ENCODE results near the gene OSBPL10. TPM values are rescaled to one million over a fixed set of nuclear protein-coding genes. Genes with fewer than 3 reads are reported as not detected.
A peak's percentile ranks its signal among the peaks of the same experiment; 100 is the strongest.

The OSBPL10 gene
- total and polyA plus RNA-seq, 4 donors: 3.9 to 33.0 (median 13.1) TPM

DNA sequence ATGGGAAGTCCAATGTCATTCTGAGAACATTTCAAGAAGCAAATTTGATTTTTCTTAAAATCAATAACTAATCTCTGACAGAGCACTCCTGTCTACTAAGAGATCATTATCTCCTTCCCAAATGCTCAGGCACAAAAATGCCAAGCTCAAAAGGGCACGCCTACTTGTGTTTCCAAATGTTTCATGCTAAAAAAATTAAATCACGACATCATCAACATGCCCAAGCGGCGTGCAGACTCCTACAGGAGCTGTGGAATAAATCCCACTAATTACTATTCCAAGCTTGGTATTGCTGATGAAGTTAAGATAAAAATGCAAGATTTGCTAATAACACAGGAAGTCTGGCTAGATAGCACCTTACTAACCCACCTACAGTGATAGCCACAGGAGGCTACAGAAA lies 140.8 kb downstream of the OSBPL10 start:
- no peak overlapping the region for H3K27ac ChIP-seq (ENCODE audit: low read depth in 1 of 2, low read length in 1 of 2)
- 95 to 98% methylated on average over 4 of the region's 4 CpGs for WGBS, 2 donors
- H3K9me3 ChIP-seq (ENCODE audit: control insufficient read depth in 4 of 4, insufficient read depth in 3 of 4, low read length in 3 of 4): no peaks in the 10 kb centered on the region
- H3K4me3 ChIP-seq: no peak overlapping the region
- DNase-seq (no peak), ATAC-seq (ENCODE audit: insufficient read depth, low FRiP score) (no peak)
- no peaks in the 10 kb centered on the region for H3K36me3 ChIP-seq (ENCODE audit: control insufficient read depth in 4 of 4, insufficient read depth in 4 of 4, low read length in 4 of 4)
- H3K4me1 ChIP-seq (ENCODE audit: control insufficient read depth in 5 of 5, insufficient read depth in 5 of 5, low read length in 5 of 5): peaks cover 0 to 13% (median 0%) of the 10 kb centered on the region in 5 donors
- H3K27me3 ChIP-seq (ENCODE audit: control insufficient read depth in 3 of 3, insufficient read depth in 3 of 3, low read length in 2 of 3): no peaks in the 10 kb centered on the region
- H3K9ac ChIP-seq (ENCODE audit: insufficient read depth in 1 of 2, low read length in 2 of 2): no peak overlapping the region
- TF ChIP-seq, protein P1, sequence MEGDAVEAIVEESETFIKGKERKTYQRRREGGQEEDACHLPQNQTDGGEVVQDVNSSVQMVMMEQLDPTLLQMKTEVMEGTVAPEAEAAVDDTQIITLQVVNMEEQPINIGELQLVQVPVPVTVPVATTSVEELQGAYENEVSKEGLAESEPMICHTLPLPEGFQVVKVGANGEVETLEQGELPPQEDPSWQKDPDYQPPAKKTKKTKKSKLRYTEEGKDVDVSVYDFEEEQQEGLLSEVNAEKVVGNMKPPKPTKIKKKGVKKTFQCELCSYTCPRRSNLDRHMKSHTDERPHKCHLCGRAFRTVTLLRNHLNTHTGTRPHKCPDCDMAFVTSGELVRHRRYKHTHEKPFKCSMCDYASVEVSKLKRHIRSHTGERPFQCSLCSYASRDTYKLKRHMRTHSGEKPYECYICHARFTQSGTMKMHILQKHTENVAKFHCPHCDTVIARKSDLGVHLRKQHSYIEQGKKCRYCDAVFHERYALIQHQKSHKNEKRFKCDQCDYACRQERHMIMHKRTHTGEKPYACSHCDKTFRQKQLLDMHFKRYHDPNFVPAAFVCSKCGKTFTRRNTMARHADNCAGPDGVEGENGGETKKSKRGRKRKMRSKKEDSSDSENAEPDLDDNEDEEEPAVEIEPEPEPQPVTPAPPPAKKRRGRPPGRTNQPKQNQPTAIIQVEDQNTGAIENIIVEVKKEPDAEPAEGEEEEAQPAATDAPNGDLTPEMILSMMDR (IDR thresholded peaks at IDR 0.05; ENCODE audit: control extremely low read depth, extremely low read depth): no peak

DNA sequence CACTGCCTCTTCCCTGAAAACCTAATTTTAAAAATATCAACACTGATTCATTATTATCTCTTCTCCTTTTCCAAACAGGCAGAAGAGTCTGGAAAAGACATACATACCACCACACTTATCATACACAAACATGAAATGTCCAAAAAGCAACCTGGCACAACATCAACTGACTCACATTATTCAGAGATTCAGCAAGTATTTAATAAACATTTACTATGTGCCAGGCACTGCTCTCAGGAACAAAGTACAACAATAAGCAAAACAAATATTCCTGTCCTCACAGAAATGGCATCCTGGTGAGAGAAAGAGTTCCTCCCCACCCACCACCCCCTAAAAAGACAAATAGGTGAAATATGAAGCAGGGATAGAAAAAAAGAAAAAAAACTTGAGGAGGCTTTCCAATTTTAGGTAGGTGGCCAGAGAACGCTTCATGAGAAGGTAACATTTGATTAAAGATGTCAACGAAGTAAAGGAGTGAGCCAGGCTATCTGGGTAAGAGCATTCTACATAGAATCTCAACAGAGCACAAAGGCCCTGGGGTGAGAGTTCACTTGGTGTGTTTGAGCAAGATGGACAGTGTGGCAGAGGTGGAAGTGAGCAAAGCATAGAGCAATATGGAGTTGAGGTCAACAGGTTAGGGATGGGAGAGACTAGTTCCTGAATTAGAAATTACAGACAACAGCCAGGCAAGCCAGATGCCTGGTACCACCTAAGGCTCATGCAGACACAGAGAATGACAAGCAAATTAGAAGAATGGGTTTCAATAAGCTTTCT lies 141.7 kb downstream of the OSBPL10 start:
- Histone ChIP-seq H3K9me3 (ENCODE audit: control insufficient read depth in 4 of 4, insufficient read depth in 3 of 4, low read length in 3 of 4) (no peaks in the 10 kb centered on the region), H3K4me3 (no peak overlapping the region), H3K27me3 (ENCODE audit: control insufficient read depth in 3 of 3, insufficient read depth in 3 of 3, low read length in 2 of 3) (no peaks in the 10 kb centered on the region), H3K4me1 (ENCODE audit: control insufficient read depth in 5 of 5, insufficient read depth in 5 of 5, low read length in 5 of 5) (peaks cover 0 to 15% (median 0%) of the 10 kb centered on the region in 5 donors), H3K27ac (ENCODE audit: low read depth in 1 of 2, low read length in 1 of 2) (no peak overlapping the region), H3K36me3 (ENCODE audit: control insufficient read depth in 4 of 4, insufficient read depth in 4 of 4, low read length in 4 of 4) (no peaks in the 10 kb centered on the region), H3K9ac (ENCODE audit: insufficient read depth in 1 of 2, low read length in 2 of 2) (no peak overlapping the region)
- WGBS, 2 donors: 84 to 90% methylated on average over 2 of the region's 2 CpGs
- TF ChIP-seq, protein P1 (IDR thresholded peaks at IDR 0.05; ENCODE audit: control extremely low read depth, extremely low read depth): no peak
- ATAC-seq (ENCODE audit: insufficient read depth, low FRiP score) (no peak), DNase-seq (no peak)

DNA sequence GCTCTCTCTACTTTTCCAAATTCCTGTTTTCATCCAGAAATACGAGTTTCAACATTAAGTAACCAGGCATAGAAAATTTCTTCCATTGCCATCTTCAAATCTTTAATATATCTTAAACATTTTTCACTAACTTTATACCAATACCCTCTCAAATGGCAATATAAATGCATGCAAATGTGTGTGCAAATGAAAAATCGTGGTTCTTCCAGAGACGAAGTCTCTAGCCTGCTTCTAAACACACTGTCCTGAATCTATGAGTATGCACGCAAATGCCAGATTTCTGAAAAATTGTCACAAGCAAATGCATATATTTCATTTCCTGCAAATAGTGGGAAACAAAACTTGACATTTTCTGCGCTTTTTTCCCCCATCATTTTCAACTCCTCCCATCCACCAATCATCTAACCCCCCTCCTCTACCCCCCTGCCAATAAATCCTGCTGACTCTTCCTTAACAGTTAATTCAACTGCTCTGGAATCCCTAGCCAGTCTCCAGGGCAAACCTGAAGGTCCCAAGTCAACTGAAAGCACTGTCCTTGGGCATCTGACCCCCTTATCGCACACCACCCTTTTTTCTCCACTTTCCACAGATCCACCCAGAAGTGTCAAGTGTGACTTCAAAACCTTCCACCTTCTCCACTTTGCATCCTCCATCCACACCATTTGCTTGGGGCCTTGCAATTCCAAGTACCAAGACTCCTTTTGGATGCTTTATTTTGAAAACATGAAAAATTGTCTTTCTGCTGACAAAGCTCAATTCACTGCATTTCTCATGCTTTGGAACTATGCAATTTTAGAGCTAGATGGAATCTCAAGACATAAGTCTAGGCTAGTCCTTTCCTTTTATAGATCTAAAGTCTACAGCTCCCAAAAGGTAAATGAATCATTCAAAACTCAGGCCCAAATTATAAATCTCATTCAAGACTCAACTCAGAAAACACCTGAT lies 144.7 kb downstream of the OSBPL10 start:
- ATAC-seq (ENCODE audit: insufficient read depth, low FRiP score): no peak
- Histone ChIP-seq H3K27ac (ENCODE audit: low read depth in 1 of 2, low read length in 1 of 2) (no peak overlapping the region), H3K4me3 (no peak overlapping the region), H3K9ac (ENCODE audit: insufficient read depth in 1 of 2, low read length in 2 of 2) (no peak overlapping the region), H3K9me3 (ENCODE audit: control insufficient read depth in 4 of 4, insufficient read depth in 3 of 4, low read length in 3 of 4) (no peaks in the 10 kb centered on the region), H3K36me3 (ENCODE audit: control insufficient read depth in 4 of 4, insufficient read depth in 4 of 4, low read length in 4 of 4) (no peaks in the 10 kb centered on the region), H3K4me1 (ENCODE audit: control insufficient read depth in 5 of 5, insufficient read depth in 5 of 5, low read length in 5 of 5) (peaks cover 0 to 15% (median 0%) of the 10 kb centered on the region in 5 donors), H3K27me3 (ENCODE audit: control insufficient read depth in 3 of 3, insufficient read depth in 3 of 3, low read length in 2 of 3) (no peaks in the 10 kb centered on the region)
- WGBS, 2 donors: 83 to 90% methylated on average over 6 of the region's 6 CpGs
- TF ChIP-seq, protein P1 (IDR thresholded peaks at IDR 0.05; ENCODE audit: control extremely low read depth, extremely low read depth): no peak
- DNase-seq: peak in 2 of 3 donors; percentile 27 to 39
